GM12878 (cell line): ENCODE measurements around the gene P2RX1. TPM values are rescaled to one million over a fixed set of nuclear protein-coding genes. Genes with fewer than 3 reads are reported as not detected.

Experiments used
- ATAC-seq: fragments of 200-7000 bp; cut with Tn5 transposase; 3 replicates; pipeline ENCODE4 v1.9.1; 2020; ENCODE audit warnings: mild to moderate bottlenecking, moderate library complexity
- Bru-seq: library from RNA; stranded (reverse); fragments of 400-500 nt; gene quantifications from one replicate; lab custom pipeline; 2021; lab: Mats Ljungman, UMichigan
- BruChase-seq, 2 experiments: library from RNA; stranded (reverse); fragments of 400-500 nt; gene quantifications; one replicate each; lab custom pipeline; 2021; lab: Mats Ljungman, UMichigan
- BruUV-seq: library from RNA; stranded (reverse); fragments of 400-500 nt; replicated peaks from 2 replicates; lab custom pipeline; 2021; lab: Mats Ljungman, UMichigan
- CTCF ChIA-PET: fragments of 300-600 bp; sonication (Branson Sonifier 250); formaldehyde crosslinking; extraction: SDS; loops from one replicate; lab custom pipeline; 2021; ENCODE audit warnings: inconsistent platforms; lab: Yijun Ruan, JAX
- POLR2A ChIA-PET: fragments of 350-600 bp; formaldehyde crosslinking; extraction: SDS; loops from one replicate; lab custom pipeline; 2021; ENCODE audit warnings: inconsistent platforms; lab: Charles Lee
- RAD21 ChIA-PET: fragments of 300-600 bp; sonication (Branson Sonifier 250); formaldehyde crosslinking; loops from one replicate; lab custom pipeline; 2023; ENCODE audit warnings: antibody characterized with exemption; ENCODE audit not compliant: unreplicated experiment; lab: Charles Lee
- SMC1A ChIA-PET: fragments of 300-600 bp; sonication (Branson Sonifier 250); formaldehyde crosslinking; loops from one replicate; lab custom pipeline; 2023; ENCODE audit not compliant: unreplicated experiment, uncharacterized antibody; lab: Charles Lee
- DNase-seq: peaks from one replicate; pipeline ENCODE4 v3.0.0-alpha.2; 2011; ENCODE audit warnings: low read depth, low spot score
- FAIRE-seq: peaks from 3 replicates; lab custom pipeline; 2011; peaks lifted over from hg19 to GRCh38; lab: Jason Lieb, UNC
- H2AFZ ChIP-seq: 2 replicates; pipeline ENCODE4 v1.6.0; 2011; ENCODE audit warnings: low read depth, low read length, control low read depth; ENCODE audit not compliant: control insufficient read depth
- H3K27ac ChIP-seq: 2 replicates; pipeline ENCODE4 v1.5.1; 2011; ENCODE audit warnings: control low read depth; ENCODE audit not compliant: control insufficient read depth, insufficient read depth
- H3K27me3 ChIP-seq, 2 experiments: replicated peaks in 1 of 2; 2 replicates each; pipeline versions ENCODE4 v1.6.0 to v1.6.1; 2011; ENCODE audit warnings: low read length in 1 of 2; ENCODE audit not compliant: control insufficient read depth in 2 of 2, insufficient read depth in 2 of 2
- H3K36me3 ChIP-seq, 2 experiments: 2 replicates each; pipeline ENCODE4 v1.5.1; 2011; ENCODE audit warnings: low read length in 1 of 2; ENCODE audit not compliant: control insufficient read depth in 2 of 2, insufficient read depth in 2 of 2
- H3K4me1 ChIP-seq: 2 replicates; pipeline ENCODE4 v1.6.1; 2011; ENCODE audit warnings: mild to moderate bottlenecking, low read length, moderate library complexity, mixed read lengths; ENCODE audit not compliant: control insufficient read depth, insufficient read depth
- H3K4me2 ChIP-seq: 2 replicates; pipeline ENCODE4 v1.6.0; 2011; ENCODE audit warnings: control low read depth; ENCODE audit not compliant: control insufficient read depth, insufficient read depth
- H3K4me3 ChIP-seq: fragments of 200-600 bp; sonication (generic); 2 replicates; pipeline ENCODE4 v1.5.1; 2016
- H3K79me2 ChIP-seq: 2 replicates; pipeline ENCODE4 v1.6.0; 2011; ENCODE audit warnings: low read length; ENCODE audit not compliant: control insufficient read depth, insufficient read depth
- H3K9ac ChIP-seq: 2 replicates; pipeline ENCODE4 v1.8.0; 2011; ENCODE audit warnings: low read length, control low read depth, mixed read lengths; ENCODE audit not compliant: control insufficient read depth, insufficient read depth
- H3K9me3 ChIP-seq: replicated peaks from 3 replicates; pipeline ENCODE4 v1.5.1; 2011; ENCODE audit warnings: mild to moderate bottlenecking, low read length; ENCODE audit not compliant: control insufficient read depth, insufficient read depth
- H4K20me1 ChIP-seq: 2 replicates; pipeline ENCODE4 v1.6.0; 2011; ENCODE audit not compliant: control insufficient read depth, insufficient read depth
- BMI1 ChIP-seq: fragments of 450-650 bp; IDR thresholded peaks from 2 replicates; pipeline ENCODE4 v1.6.1; 2016; ENCODE audit warnings: mild to moderate bottlenecking, moderate library complexity, borderline replicate concordance
- BRCA1 ChIP-seq: IDR thresholded peaks from 2 replicates; pipeline ENCODE4 v1.6.1; 2011; ENCODE audit warnings: low read depth, low read length, improper control_type of control experiment
- CREB1 ChIP-seq: IDR thresholded peaks from 2 replicates; pipeline ENCODE4 v1.6.1; 2012; ENCODE audit warnings: low read depth, mild to moderate bottlenecking, inconsistent platforms
- CREM ChIP-seq: IDR thresholded peaks from 2 replicates; pipeline ENCODE4 v1.6.1; 2014; ENCODE audit warnings: antibody characterized with exemption, low read depth
- E2F8 ChIP-seq: fragments of 450-650 bp; IDR thresholded peaks from 2 replicates; pipeline ENCODE4 v1.6.1; 2018; ENCODE audit warnings: mild to moderate bottlenecking, low read depth, moderate library complexity; ENCODE audit not compliant: partially characterized antibody
- ESRRA ChIP-seq: IDR thresholded peaks from 2 replicates; pipeline ENCODE4 v1.6.1; 2012; ENCODE audit warnings: mild to moderate bottlenecking, low read length, improper control_type of control experiment
- FOXM1 ChIP-seq: IDR thresholded peaks from 2 replicates; pipeline ENCODE4 v1.6.1; 2012; ENCODE audit warnings: low read depth, mild to moderate bottlenecking, inconsistent platforms, low read length, moderate library complexity
- KAT2A ChIP-seq: conservative IDR thresholded peaks from 2 replicates; pipeline ENCODE4 v1.6.1; 2011; ENCODE audit warnings: low read depth, low read length; ENCODE audit not compliant: control insufficient read depth
- MTA3 ChIP-seq: IDR thresholded peaks from 2 replicates; pipeline ENCODE4 v1.6.1; 2012; ENCODE audit warnings: low read length, inconsistent platforms, borderline replicate concordance
- RAD21 ChIP-seq: IDR thresholded peaks from 2 replicates; pipeline ENCODE4 v1.6.1; 2011; ENCODE audit warnings: mild to moderate bottlenecking, low read depth, low read length, moderate library complexity; ENCODE audit not compliant: insufficient read depth
- RBBP5 ChIP-seq: fragments of 200-600 bp; sonication (generic); conservative IDR thresholded peaks from 2 replicates; pipeline ENCODE4 v1.6.1; 2016
- SKIL ChIP-seq: fragments of 450-650 bp; IDR thresholded peaks from 2 replicates; pipeline ENCODE4 v1.6.1; 2017; ENCODE audit warnings: mild to moderate bottlenecking, low read depth, inconsistent platforms; ENCODE audit not compliant: poor library complexity, severe bottlenecking
- TARDBP ChIP-seq: IDR thresholded peaks from 2 replicates; pipeline ENCODE4 v1.6.1; 2016; ENCODE audit warnings: borderline replicate concordance
- ZNF24 ChIP-seq: fragments of 450-650 bp; IDR thresholded peaks from 2 replicates; pipeline ENCODE4 v1.6.1; 2017; ENCODE audit warnings: antibody characterized with exemption, mild to moderate bottlenecking
- WGBS: methylation state at CpG from one replicate; pipeline ENCODE4 v1.1.6; 2016; ENCODE audit warnings: low lambda C conversion rate; ENCODE audit not compliant: insufficient replicate concordance, insufficient coverage; ENCODE audit errors: missing lambda C conversion rate; 5-methylcytosine and 5-hydroxymethylcytosine counted together
- in situ Hi-C: fragments of 300-500 bp; cut with MboI; formaldehyde crosslinking; loops from 9 replicates; pipeline ENCODE4 v1.14.3; 2018; ENCODE audit warnings: mixed read lengths
- intact Hi-C: fragments of 100-400 bp; cut with micrococcal nuclease; formaldehyde crosslinking; loops from one replicate; pipeline ENCODE4 v1.14.2; 2022; ENCODE audit not compliant: unreplicated experiment
- long read RNA-seq, 2 experiments: library from polyadenylated mRNA; unstranded; transcript quantifications; one replicate each; pipeline ENCODE4 v2.0.0, GENCODE V29; 2019 to 2020
- polyA minus RNA-seq, 3 experiments: library from RNA; depleted of rRNA, polyadenylated mRNA; stranded (reverse); fragments of >200 nt; gene quantifications; 2 replicates each; pipeline ENCODE4 v1.2.3, GENCODE V29; 2011
- polyA plus RNA-seq, 11 experiments: library from polyadenylated mRNA; depleted of rRNA in 4 of 11; unstranded in 6 of 11; stranded (reverse) in 5 of 11; fragments of >200 nt; fragmentation: Nextera tagmentation in 4 of 11; fragmentation: Illumina TruSeq in 1 of 11; extraction: Ambion mirVana in 4 of 11; extraction: Trizol in 1 of 11; gene quantifications; 1 replicate in 1 of 11; 2 replicates in 10 of 11; pipeline versions ENCODE4 v1.2.1 to v1.2.3, GENCODE V29; 2011 to 2016; ENCODE audit warnings: inconsistent platforms in 2 of 11, missing spikeins in 2 of 11, low read depth in 1 of 11
- total RNA-seq, 4 experiments: library from RNA; depleted of rRNA in 3 of 4; stranded (reverse); fragments of >200 nt in 3 of 4; fragmentation: Illumina TruSeq in 1 of 4; extraction: Trizol in 1 of 4; gene quantifications; 2 replicates each; pipeline versions ENCODE4 v1.2.1 to v1.2.3, GENCODE V29; 2013 to 2021

Gene P2RX1
- total RNA-seq (2013; cell fraction: nucleolus; rRNA removed): 6.9 and 8.0 TPM in 2 replicates
- total RNA-seq (2014; rRNA removed) (5.5 and 5.9 TPM in 2 replicates), total RNA-seq (2014; rRNA removed; fragmentation: Illumina TruSeq; extraction: Trizol) (2.7 and 3.1 TPM in 2 replicates), total RNA-seq (2021) (5.0 and 5.1 TPM in 2 replicates), polyA plus RNA-seq (2011; rRNA removed) (0.12 and 0.19 TPM in 2 replicates), polyA plus RNA-seq (2014; fragmentation: Illumina TruSeq; extraction: Trizol) (2.4 and 3.2 TPM in 2 replicates), polyA plus RNA-seq (2014; fragmentation: Nextera tagmentation; extraction: Ambion mirVana) (under 1 TPM; 0.16 to 0.22 TPM), polyA plus RNA-seq (2014; rRNA removed) (5.6 and 6.2 TPM in 2 replicates), polyA plus RNA-seq (2016; fragmentation: Nextera tagmentation; extraction: Ambion mirVana) (1 to 10 TPM; 3.6 to 4.3 TPM), polyA minus RNA-seq (2011; rRNA and poly(A)+ RNA removed) (0.22 TPM in 1 of 2 replicates, not detected in the other), Bru-seq, nascent RNA (percentile 41 among the genes with signal in this experiment), BruChase-seq, experiment 1, labeled RNA remaining after a 6-hour chase (percentile 42 among the genes with signal in this experiment), BruChase-seq, experiment 2, labeled RNA remaining after a 2-hour chase (percentile 38 among the genes with signal in this experiment)
- polyA plus RNA-seq (2011; ENCODE audit: low read depth): 1.5 TPM
- 0.10 and 0.25 TPM in 2 replicates for polyA plus RNA-seq (2011; cell fraction: cytosol; rRNA removed)
- 0.80 and 1.5 TPM in 2 replicates for polyA plus RNA-seq (2011; cell fraction: nucleus; rRNA removed)
- polyA plus RNA-seq (2012): 3.1 and 4.9 TPM in 2 replicates
- not detected in 2 replicates for polyA minus RNA-seq (2011; cell fraction: cytosol; rRNA and poly(A)+ RNA removed)
- polyA minus RNA-seq (2011; cell fraction: nucleus; rRNA and poly(A)+ RNA removed): 0.29 and 0.36 TPM in 2 replicates
- long read RNA-seq, experiment 1, partial matches to known transcripts: 0 of 1 reads
- long read RNA-seq, experiment 1, other reads (novel, unspliced or antisense): 1 of 1 reads
- long read RNA-seq, experiment 2: 0 reads

- intact Hi-C loops: loop anchor here (2.0 kb wide), 2 partner anchors 89 to 159 kb away; no protein-coding TSS in a partner anchor
- POLR2A ChIA-PET: interaction anchor here (0.8 to 2.6 kb wide), 6 partner anchors 9 to 150 kb away, joined by 3 to 8 read pairs (median 5); partner anchors contain the start of genes ATP2A3 and CAMKK1
- Histone ChIP-seq H3K4me3 (peak within 1 kb of the TSS; percentile 52), H2AFZ (peak within 1 kb of the TSS; percentile 68), H4K20me1 (no peaks in the 10 kb centered on the region), H3K27ac (peak within 1 kb of the TSS; percentile 86), H3K9ac (peak within 1 kb of the TSS; percentile 64), H3K27me3 (no peaks in the 10 kb centered on the region), H3K79me2 (peaks cover 15% of the 10 kb centered on the region), H3K4me1 (peaks cover 47% of the 10 kb centered on the region), H3K9me3 (no peaks in the 10 kb centered on the region; the same call in 2 of the 3 replicates), H3K4me2 (peak within 1 kb of the TSS; percentile 81), H3K36me3 (no peaks in the 10 kb centered on the region)
- WGBS: 63% methylated on average over 28 of the region's 28 CpGs
- SMC1A ChIA-PET: interaction anchor here (1.2 to 1.7 kb wide), 7 partner anchors 45 to 158 kb away, joined by 3 to 11 read pairs (median 3); no protein-coding TSS in a partner anchor
- peak; percentile 8 for ATAC-seq
- RAD21 ChIA-PET: interaction anchor here (0.7 to 5.9 kb wide), 10 partner anchors 15 to 178 kb away, joined by 3 to 70 read pairs (median 4); no protein-coding TSS in a partner anchor
- no peak for DNase-seq
- BruUV-seq: no TSS peak
- CTCF ChIA-PET: interaction anchor here (0.7 to 7.7 kb wide), 7 partner anchors 11 to 159 kb away, joined by 3 to 119 read pairs (median 5); partner anchors contain the start of gene NCBP3
- no peak for FAIRE-seq
- in situ Hi-C loops: no loop called here
- no peak for TF ChIP-seq SKIL
- no peak for TF ChIP-seq ZNF24
- no peak for TF ChIP-seq BRCA1
- TF ChIP-seq TARDBP: no peak
- TF ChIP-seq RBBP5: no peak
- no peak for TF ChIP-seq MTA3
- TF ChIP-seq CREB1: 0 out of 2 replicates have a peak, but pooled peaks have one; percentile 48
- TF ChIP-seq RAD21: no peak
- TF ChIP-seq KAT2A: no peak
- TF ChIP-seq FOXM1: no peak
- no peak for TF ChIP-seq BMI1
- no peak for TF ChIP-seq ESRRA
- peak; percentile 33; the same call in 1 of the 2 replicates for TF ChIP-seq CREM
- no peak for TF ChIP-seq E2F8
Observed at GRCh38 chr17:3915995-3916696, at the start of gene P2RX1. Gene P2RX1, minus strand, starts transcription at chr17:3916465. Its CDS starts 240 bp downstream, at chr17:3916225.
